ENCODE results near the gene CALML6.

DNA sequence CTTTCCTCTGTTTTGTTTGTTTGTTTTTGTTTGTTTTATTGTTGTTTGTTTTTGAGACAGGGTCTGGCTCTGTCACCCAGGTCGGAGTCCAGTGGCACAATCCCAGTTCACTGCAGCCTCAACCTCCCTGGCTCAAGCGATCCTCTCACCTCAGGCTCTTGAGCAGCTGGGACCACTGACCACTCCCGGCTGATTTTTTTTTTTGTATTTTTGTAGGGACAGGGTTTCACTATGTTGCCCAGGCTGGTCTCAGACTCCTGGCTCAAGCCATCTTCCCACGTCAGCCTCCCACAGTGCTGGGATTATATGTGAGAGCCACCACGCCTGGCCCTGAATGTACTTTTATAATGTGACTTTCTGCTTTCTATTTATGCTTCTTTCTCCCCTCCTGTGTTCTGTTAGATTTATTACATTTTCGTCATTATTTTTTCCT lies 5.0 kb upstream of the CALML6 start:
- TF ChIP-seq, protein P1, sequence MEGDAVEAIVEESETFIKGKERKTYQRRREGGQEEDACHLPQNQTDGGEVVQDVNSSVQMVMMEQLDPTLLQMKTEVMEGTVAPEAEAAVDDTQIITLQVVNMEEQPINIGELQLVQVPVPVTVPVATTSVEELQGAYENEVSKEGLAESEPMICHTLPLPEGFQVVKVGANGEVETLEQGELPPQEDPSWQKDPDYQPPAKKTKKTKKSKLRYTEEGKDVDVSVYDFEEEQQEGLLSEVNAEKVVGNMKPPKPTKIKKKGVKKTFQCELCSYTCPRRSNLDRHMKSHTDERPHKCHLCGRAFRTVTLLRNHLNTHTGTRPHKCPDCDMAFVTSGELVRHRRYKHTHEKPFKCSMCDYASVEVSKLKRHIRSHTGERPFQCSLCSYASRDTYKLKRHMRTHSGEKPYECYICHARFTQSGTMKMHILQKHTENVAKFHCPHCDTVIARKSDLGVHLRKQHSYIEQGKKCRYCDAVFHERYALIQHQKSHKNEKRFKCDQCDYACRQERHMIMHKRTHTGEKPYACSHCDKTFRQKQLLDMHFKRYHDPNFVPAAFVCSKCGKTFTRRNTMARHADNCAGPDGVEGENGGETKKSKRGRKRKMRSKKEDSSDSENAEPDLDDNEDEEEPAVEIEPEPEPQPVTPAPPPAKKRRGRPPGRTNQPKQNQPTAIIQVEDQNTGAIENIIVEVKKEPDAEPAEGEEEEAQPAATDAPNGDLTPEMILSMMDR (IDR thresholded peaks at IDR 0.05 in 2 of 3, conservative IDR thresholded peaks at IDR 0.05 in 1 of 3; ENCODE audit: control insufficient read depth in 2 of 3, extremely low read depth in 1 of 3, insufficient read depth in 1 of 3, low read depth in 3 of 3, low read length in 3 of 3), result no peak
- TF ChIP-seq, protein P2, sequence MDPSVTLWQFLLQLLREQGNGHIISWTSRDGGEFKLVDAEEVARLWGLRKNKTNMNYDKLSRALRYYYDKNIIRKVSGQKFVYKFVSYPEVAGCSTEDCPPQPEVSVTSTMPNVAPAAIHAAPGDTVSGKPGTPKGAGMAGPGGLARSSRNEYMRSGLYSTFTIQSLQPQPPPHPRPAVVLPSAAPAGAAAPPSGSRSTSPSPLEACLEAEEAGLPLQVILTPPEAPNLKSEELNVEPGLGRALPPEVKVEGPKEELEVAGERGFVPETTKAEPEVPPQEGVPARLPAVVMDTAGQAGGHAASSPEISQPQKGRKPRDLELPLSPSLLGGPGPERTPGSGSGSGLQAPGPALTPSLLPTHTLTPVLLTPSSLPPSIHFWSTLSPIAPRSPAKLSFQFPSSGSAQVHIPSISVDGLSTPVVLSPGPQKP (IDR thresholded peaks at IDR 0.05; ENCODE audit: low read depth, low read length), result no peak
- TF ChIP-seq MXI1 (IDR thresholded peaks at IDR 0.05; ENCODE audit: low read depth, low read length) (no peak), POLR2A (IDR thresholded peaks at IDR 0.05; ENCODE audit: low read depth, low read length) (no peak)

All from GM12878 (cell line).